Fibroblast of the aortic adventitia (primary cell): ENCODE results near the gene RARB. TPM values are rescaled to one million over a fixed set of nuclear protein-coding genes. Genes with fewer than 3 reads are reported as not detected.

Source experiments
- DNase-seq: peaks from one replicate; pipeline ENCODE4 v3.0.0-alpha.2; 2010; ENCODE audit warnings: low read depth
- H3K4me3 ChIP-seq: 2 replicates; pipeline ENCODE4 v1.5.1; 2011; ENCODE audit warnings: low read depth, mild to moderate bottlenecking, control low read depth, low read length, moderate library complexity
- CTCF ChIP-seq: IDR thresholded peaks from 2 replicates; pipeline ENCODE4 v1.5.1; 2011; ENCODE audit warnings: mild to moderate bottlenecking, low read length, control low read depth, inconsistent platforms; ENCODE audit not compliant: insufficient read depth
- small RNA-seq: library from RNA; depleted of rRNA; stranded (forward); fragments of <200 nt; gene quantifications from one replicate; pipeline ENCODE3, GENCODE V24; 2012
- total RNA-seq: library from RNA; depleted of rRNA; stranded (reverse); fragments of >200 nt; gene quantifications from 2 replicates; pipeline ENCODE4 v1.2.3, GENCODE V29; 2012; ENCODE audit warnings: low replicate concordance

Gene RARB
- total RNA-seq, 1 donor = 3.1 TPM

- no peak overlapping the region for H3K4me3 ChIP-seq
- TF ChIP-seq CTCF = no peak
- no peak for DNase-seq
These were observed 207.0 kb downstream of the RARB start for GRCh38 chr3:25635038-25635437.

Small RNAs within 50 kb of the gene (small RNA-seq; reads per million reads assigned to genes)
- gene RF01161 (not detected), gene RF02271 (not detected)

Other genes starting within 250 kb of the RARB start
- gene TOP2B, start 236.6 kb downstream of the RARB start, total RNA-seq = 76.6 and 176 TPM in 2 replicates